Hair follicle dermal papilla cell (primary cell): ENCODE results near the gene ZXDB. TPM values are rescaled to one million over a fixed set of nuclear protein-coding genes. Genes with fewer than 3 reads are reported as not detected.

ENCODE experiments used
- total RNA-seq: library from RNA; depleted of rRNA; stranded (reverse); fragments of >200 nt; gene quantifications from 2 replicates; pipeline ENCODE4 v1.2.3, GENCODE V29; 2012

ZXDB gene
- 13.5 and 15.4 TPM in 2 replicates for total RNA-seq

GRCh38 chrX:57591284-57592159, at the start of gene ZXDB:
ZXDB (plus strand) TSS chrX:57592011; CDS start chrX:57592049, 38 bp downstream.

Other genes with a start within 250 kb of the ZXDB start
- gene NLRP2B, start 88.2 kb downstream of the ZXDB start, total RNA-seq = not detected in 2 replicates